Loucy (cell line): ENCODE measurements around the gene SERPINA5.

Experiments used
- CTCF ChIP-seq: fragments of 200-600 bp; sonication (generic); conservative IDR thresholded peaks from 2 replicates; pipeline ENCODE4 v1.5.1; 2014; ENCODE audit warnings: mild to moderate bottlenecking, antibody characterized with exemption, low read length
- EZH2phosphoT487 ChIP-seq: fragments of 200-600 bp; IDR thresholded peaks from 2 replicates; pipeline ENCODE4 v1.6.1; 2018; ENCODE audit warnings: antibody characterized with exemption, mild to moderate bottlenecking, moderate library complexity, borderline replicate concordance

- TF ChIP-seq CTCF = no peak
- TF ChIP-seq EZH2phosphoT487 = no peak
These were observed 17.2 kb downstream of the SERPINA5 start for GRCh38 chr14:94598506-94598815.
